ENCODE measurements around the gene PSMA7. TPM values are rescaled to one million over a fixed set of nuclear protein-coding genes. Genes with fewer than 3 reads are reported as not detected.

PSMA7 gene
- total and polyA plus RNA-seq, 2 donors (not counting 1 experiment from before 2014, with no cell fraction given) = 140 to 252 TPM

DNA sequence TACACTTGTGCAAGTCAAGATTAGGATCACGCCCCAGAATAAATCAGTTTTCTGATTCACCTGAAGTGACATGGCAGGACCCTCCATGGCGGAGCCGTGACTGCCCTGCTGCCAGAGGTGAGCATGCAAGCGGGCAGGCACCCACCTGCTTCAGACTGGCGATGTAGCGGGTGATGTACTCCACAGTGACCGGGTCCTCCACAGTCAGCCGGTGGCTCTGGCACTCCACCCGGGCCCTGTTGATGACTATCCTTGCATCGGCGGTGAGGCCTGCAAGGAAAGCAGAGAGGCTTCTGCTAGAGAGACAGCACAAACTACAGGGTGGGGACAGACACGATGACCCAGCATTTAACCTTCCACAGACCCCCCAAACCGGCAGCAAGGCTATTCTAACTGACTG lies 3.6 kb downstream of the PSMA7 start:
- ChIA-PET POLR2A (no interaction called here), CTCF (interaction anchor here (1.3 to 2.8 kb wide), 2 partner anchors 76 to 129 kb away, joined by 3 to 19 read pairs; no protein-coding TSS in a partner anchor)
- Histone ChIP-seq H3K79me2 (ENCODE audit: control insufficient read depth, insufficient read depth, low read length) (peaks cover 25% of the 10 kb centered on the region), H3K27ac (ENCODE audit: low read length in 2 of 2) (no peak overlapping the region), H4K20me1 (ENCODE audit: control insufficient read depth, insufficient read depth, low read length, poor library complexity, severe bottlenecking) (peaks cover 60% of the 10 kb centered on the region), H3K9me3 (ENCODE audit: control extremely low read depth in 1 of 3, control insufficient read depth in 2 of 3, insufficient read depth in 1 of 3, low read length in 2 of 3) (no peaks in the 10 kb centered on the region), H3K9ac (ENCODE audit: low read length) (no peak overlapping the region), H3K36me3 (replicated peaks in 1 of 2; ENCODE audit: control extremely low read depth in 1 of 2, control insufficient read depth in 1 of 2, extremely low read depth in 1 of 2, insufficient read depth in 2 of 2, low read length in 1 of 2) (peaks cover 1 to 53% of the 10 kb centered on the region in 2 experiments), H3K4me2 (replicated peaks; ENCODE audit: low read depth, low read length, poor library complexity, severe bottlenecking) (no peak overlapping the region), H3K27me3 (replicated peaks in 1 of 4; ENCODE audit: control extremely low read depth in 1 of 4, control insufficient read depth in 3 of 4, insufficient read depth in 4 of 4, low read length in 3 of 4) (no peaks in the 10 kb centered on the region), H3K4me1 (ENCODE audit: control insufficient read depth in 2 of 2, insufficient read depth in 2 of 2, low read length in 2 of 2) (peaks cover 19 to 24% of the 10 kb centered on the region in 2 donors), H3K4me3 (ENCODE audit: control extremely low read depth in 1 of 5, extremely low read depth in 1 of 5, insufficient read depth in 1 of 5, low read depth in 2 of 5, low read length in 4 of 5) (no peak overlapping the region), H2AFZ (ENCODE audit: insufficient read depth, low read depth, low read length, poor library complexity, severe bottlenecking) (no peak overlapping the region)
- ATAC-seq (ENCODE audit: low read depth) (no peak), DNase-seq (no peak)
- H3K4me1 Mint-ChIP-seq = peaks cover 34% of the 10 kb centered on the region
- no peaks in the 10 kb centered on the region for H3K27me3 Mint-ChIP-seq
- H3K9me3 Mint-ChIP-seq (ENCODE audit: insufficient read depth) = no peaks in the 10 kb centered on the region
- no peak overlapping the region for H3K4me3 Mint-ChIP-seq
- 98% methylated on average over 11 of the region's 13 CpGs for WGBS (ENCODE audit: insufficient coverage)
- intact Hi-C loops (cut with micrococcal nuclease) = loop anchor here (5.0 kb wide), 2 partner anchors 72 to 112 kb away; partner anchors contain the start of gene TAF4
- H3K27ac Mint-ChIP-seq = no peak overlapping the region
- no peak for TF ChIP-seq EZH2 (IDR thresholded peaks at IDR 0.05; ENCODE audit: borderline replicate concordance, insufficient read depth, low read depth, low read length, poor library complexity, severe bottlenecking)
- TF ChIP-seq, protein P1, sequence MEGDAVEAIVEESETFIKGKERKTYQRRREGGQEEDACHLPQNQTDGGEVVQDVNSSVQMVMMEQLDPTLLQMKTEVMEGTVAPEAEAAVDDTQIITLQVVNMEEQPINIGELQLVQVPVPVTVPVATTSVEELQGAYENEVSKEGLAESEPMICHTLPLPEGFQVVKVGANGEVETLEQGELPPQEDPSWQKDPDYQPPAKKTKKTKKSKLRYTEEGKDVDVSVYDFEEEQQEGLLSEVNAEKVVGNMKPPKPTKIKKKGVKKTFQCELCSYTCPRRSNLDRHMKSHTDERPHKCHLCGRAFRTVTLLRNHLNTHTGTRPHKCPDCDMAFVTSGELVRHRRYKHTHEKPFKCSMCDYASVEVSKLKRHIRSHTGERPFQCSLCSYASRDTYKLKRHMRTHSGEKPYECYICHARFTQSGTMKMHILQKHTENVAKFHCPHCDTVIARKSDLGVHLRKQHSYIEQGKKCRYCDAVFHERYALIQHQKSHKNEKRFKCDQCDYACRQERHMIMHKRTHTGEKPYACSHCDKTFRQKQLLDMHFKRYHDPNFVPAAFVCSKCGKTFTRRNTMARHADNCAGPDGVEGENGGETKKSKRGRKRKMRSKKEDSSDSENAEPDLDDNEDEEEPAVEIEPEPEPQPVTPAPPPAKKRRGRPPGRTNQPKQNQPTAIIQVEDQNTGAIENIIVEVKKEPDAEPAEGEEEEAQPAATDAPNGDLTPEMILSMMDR (IDR thresholded peaks at IDR 0.05) = no peak

DNA sequence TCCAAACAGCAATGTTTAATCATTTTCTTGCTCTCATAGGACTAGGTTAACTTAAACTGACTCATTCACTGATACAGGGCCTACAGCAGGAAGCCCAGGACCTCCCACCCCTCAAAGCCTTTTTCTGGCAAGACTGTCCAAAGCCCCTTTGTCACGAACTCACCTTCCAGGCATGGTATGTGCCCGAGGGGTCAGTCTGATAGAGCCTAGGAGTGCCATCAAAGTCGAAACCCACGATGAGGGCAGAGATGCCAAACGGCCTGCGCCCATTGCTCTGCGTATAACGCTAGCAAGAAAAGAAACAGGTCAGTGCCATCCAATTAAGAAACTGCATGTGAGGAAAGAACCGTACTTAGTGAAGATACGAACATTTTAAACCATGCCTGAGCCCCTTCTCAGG lies 4.3 kb downstream of the PSMA7 start:
- DNase-seq (no peak), ATAC-seq (ENCODE audit: low read depth) (no peak)
- CTCF ChIA-PET = interaction anchor here (0.7 to 2.8 kb wide), 5 partner anchors 16 to 128 kb away, joined by 3 to 19 read pairs (median 5); no protein-coding TSS in a partner anchor
- H3K9me3 ChIP-seq (ENCODE audit: control extremely low read depth in 1 of 3, control insufficient read depth in 2 of 3, insufficient read depth in 1 of 3, low read length in 2 of 3) = no peaks in the 10 kb centered on the region
- intact Hi-C loops (cut with micrococcal nuclease) = loop anchor here (5.0 kb wide), 1 partner anchor 112 kb away; no protein-coding TSS in a partner anchor
- no peak overlapping the region for H3K4me3 Mint-ChIP-seq
- no peak for TF ChIP-seq EZH2 (IDR thresholded peaks at IDR 0.05; ENCODE audit: borderline replicate concordance, insufficient read depth, low read depth, low read length, poor library complexity, severe bottlenecking)
- TF ChIP-seq, protein P1 (IDR thresholded peaks at IDR 0.05) = no peak
- POLR2A ChIA-PET = no interaction called here
- no peak overlapping the region for H3K4me3 ChIP-seq (ENCODE audit: control extremely low read depth in 1 of 5, extremely low read depth in 1 of 5, insufficient read depth in 1 of 5, low read depth in 2 of 5, low read length in 4 of 5)
- H3K36me3 ChIP-seq (replicated peaks in 1 of 2; ENCODE audit: control extremely low read depth in 1 of 2, control insufficient read depth in 1 of 2, extremely low read depth in 1 of 2, insufficient read depth in 2 of 2, low read length in 1 of 2) = peaks cover 1 to 59% of the 10 kb centered on the region in 2 experiments
- WGBS (ENCODE audit: insufficient coverage) = 95% methylated on average over 10 of the region's 10 CpGs
- H3K79me2 ChIP-seq (ENCODE audit: control insufficient read depth, insufficient read depth, low read length) = peaks cover 24% of the 10 kb centered on the region
- H3K27me3 ChIP-seq (replicated peaks in 1 of 4; ENCODE audit: control extremely low read depth in 1 of 4, control insufficient read depth in 3 of 4, insufficient read depth in 4 of 4, low read length in 3 of 4) = no peaks in the 10 kb centered on the region
- H4K20me1 ChIP-seq (ENCODE audit: control insufficient read depth, insufficient read depth, low read length, poor library complexity, severe bottlenecking) = peaks cover 60% of the 10 kb centered on the region
- H3K9me3 Mint-ChIP-seq (ENCODE audit: insufficient read depth) = no peaks in the 10 kb centered on the region
- H3K27me3 Mint-ChIP-seq = no peaks in the 10 kb centered on the region
- H3K27ac ChIP-seq (ENCODE audit: low read length in 2 of 2) = no peak overlapping the region
- H2AFZ ChIP-seq (ENCODE audit: insufficient read depth, low read depth, low read length, poor library complexity, severe bottlenecking) = no peak overlapping the region
- no peak overlapping the region for H3K4me2 ChIP-seq (replicated peaks; ENCODE audit: low read depth, low read length, poor library complexity, severe bottlenecking)
- H3K4me1 ChIP-seq (ENCODE audit: control insufficient read depth in 2 of 2, insufficient read depth in 2 of 2, low read length in 2 of 2) = peaks cover 16 to 23% of the 10 kb centered on the region in 2 donors
- no peak overlapping the region for H3K9ac ChIP-seq (ENCODE audit: low read length)
- H3K27ac Mint-ChIP-seq = no peak overlapping the region
- peaks cover 32% of the 10 kb centered on the region for H3K4me1 Mint-ChIP-seq
